ENCODE results near the gene RALA. TPM values are rescaled to one million over a fixed set of nuclear protein-coding genes. Genes with fewer than 3 reads are reported as not detected.

Gene RALA
- polyA plus RNA-seq, 1 experiment: 59.2 TPM

DNA sequence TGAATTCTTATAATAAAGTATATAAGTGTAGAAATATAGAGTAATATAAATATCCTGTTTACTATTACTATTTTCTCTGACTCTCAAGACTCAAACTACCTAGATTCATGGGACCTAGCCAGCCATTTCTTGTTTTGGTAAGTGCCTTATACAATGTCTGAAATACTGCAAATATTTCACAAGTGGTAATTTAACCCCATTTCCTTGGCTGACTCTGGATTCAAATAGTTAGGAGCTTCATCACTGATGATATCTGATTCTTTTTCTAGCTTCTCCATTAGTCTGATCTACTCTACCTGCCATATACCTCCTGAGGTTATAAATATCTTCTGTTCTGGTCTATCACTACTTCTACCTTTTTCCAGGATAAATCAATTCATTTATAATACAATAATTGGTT, 6.4 kb upstream of the RALA start:
- Histone ChIP-seq H3K9me3 (ENCODE audit: control insufficient read depth, insufficient read depth, low read length) (no peaks in the 10 kb centered on the region), H3K27me3 (ENCODE audit: control insufficient read depth, insufficient read depth, low read length) (no peaks in the 10 kb centered on the region), H3K27ac (ENCODE audit: low read depth, low read length) (no peak overlapping the region), H3K4me3 (ENCODE audit: low read depth, low read length) (no peak overlapping the region)
- no peak for DNase-seq (ENCODE audit: low read depth, low spot score)
- POLR2A ChIA-PET: interaction anchor here (0.7 to 1.0 kb wide), 2 partner anchors 24 to 106 kb away, joined by 3 read pairs; no protein-coding TSS in a partner anchor
- CTCF ChIA-PET: interaction anchor here (0.7 to 2.7 kb wide), 2 partner anchors 37 to 279 kb away, joined by 3 to 11 read pairs; no protein-coding TSS in a partner anchor
- TF ChIP-seq, protein P1, sequence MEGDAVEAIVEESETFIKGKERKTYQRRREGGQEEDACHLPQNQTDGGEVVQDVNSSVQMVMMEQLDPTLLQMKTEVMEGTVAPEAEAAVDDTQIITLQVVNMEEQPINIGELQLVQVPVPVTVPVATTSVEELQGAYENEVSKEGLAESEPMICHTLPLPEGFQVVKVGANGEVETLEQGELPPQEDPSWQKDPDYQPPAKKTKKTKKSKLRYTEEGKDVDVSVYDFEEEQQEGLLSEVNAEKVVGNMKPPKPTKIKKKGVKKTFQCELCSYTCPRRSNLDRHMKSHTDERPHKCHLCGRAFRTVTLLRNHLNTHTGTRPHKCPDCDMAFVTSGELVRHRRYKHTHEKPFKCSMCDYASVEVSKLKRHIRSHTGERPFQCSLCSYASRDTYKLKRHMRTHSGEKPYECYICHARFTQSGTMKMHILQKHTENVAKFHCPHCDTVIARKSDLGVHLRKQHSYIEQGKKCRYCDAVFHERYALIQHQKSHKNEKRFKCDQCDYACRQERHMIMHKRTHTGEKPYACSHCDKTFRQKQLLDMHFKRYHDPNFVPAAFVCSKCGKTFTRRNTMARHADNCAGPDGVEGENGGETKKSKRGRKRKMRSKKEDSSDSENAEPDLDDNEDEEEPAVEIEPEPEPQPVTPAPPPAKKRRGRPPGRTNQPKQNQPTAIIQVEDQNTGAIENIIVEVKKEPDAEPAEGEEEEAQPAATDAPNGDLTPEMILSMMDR (IDR thresholded peaks at IDR 0.05; ENCODE audit: low read depth, low read length): no peak

DNA sequence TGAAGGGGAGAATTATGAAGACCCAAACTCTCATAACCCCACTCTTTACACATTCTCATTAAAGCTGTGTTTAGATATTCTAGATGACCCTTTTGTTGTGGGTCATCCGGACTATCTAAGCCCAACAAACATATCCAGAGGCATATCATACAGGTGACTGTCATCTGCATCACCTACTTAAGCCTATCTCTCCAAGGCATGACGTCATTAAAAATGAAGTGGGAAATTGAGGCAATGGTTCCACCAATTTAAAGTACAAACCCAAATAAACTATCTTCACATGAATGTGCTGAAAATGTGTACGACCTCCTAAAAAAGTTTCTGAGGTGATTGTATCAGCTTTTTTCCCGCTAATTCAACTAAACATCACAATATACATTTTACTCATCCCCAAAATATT, 4.5 kb upstream of the RALA start:
- Histone ChIP-seq H3K27me3 (ENCODE audit: control insufficient read depth, insufficient read depth, low read length) (no peaks in the 10 kb centered on the region), H3K27ac (ENCODE audit: low read depth, low read length) (no peak overlapping the region), H3K9me3 (ENCODE audit: control insufficient read depth, insufficient read depth, low read length) (no peaks in the 10 kb centered on the region), H3K4me3 (ENCODE audit: low read depth, low read length) (no peak overlapping the region)
- ChIA-PET POLR2A (no interaction called here), CTCF (interaction anchor here (1.7 to 2.7 kb wide), 2 partner anchors 38 to 127 kb away, joined by 4 to 11 read pairs; no protein-coding TSS in a partner anchor)
- TF ChIP-seq, protein P1 (IDR thresholded peaks at IDR 0.05; ENCODE audit: low read depth, low read length): no peak
- DNase-seq (ENCODE audit: low read depth, low spot score): no peak

DNA sequence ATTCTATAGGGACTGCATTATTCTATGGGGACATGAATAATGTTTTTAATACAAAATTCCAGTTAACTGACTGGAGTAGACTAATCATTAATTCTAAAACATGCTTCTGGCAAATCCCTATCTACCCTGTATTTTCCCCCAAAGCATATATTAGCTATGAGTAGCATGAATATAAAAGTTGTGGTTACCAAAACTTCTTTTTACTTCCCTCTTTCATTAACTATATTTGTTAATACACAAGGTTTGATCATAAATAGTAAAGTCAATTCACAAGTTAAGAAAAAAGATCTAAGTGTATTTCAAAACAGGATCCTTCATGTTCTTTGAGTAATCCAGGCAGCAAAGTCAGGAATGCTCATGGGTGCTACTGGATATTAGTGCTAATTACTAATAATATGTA, 2.9 kb upstream of the RALA start:
- no peak for DNase-seq (ENCODE audit: low read depth, low spot score)
- H3K9me3 ChIP-seq (ENCODE audit: control insufficient read depth, insufficient read depth, low read length): no peaks in the 10 kb centered on the region
- TF ChIP-seq, protein P1 (IDR thresholded peaks at IDR 0.05; ENCODE audit: low read depth, low read length): no peak
- no peak overlapping the region for H3K4me3 ChIP-seq (ENCODE audit: low read depth, low read length)
- no peaks in the 10 kb centered on the region for H3K27me3 ChIP-seq (ENCODE audit: control insufficient read depth, insufficient read depth, low read length)
- POLR2A ChIA-PET: interaction anchor here (0.9 to 3.7 kb wide), 2 partner anchors 11 to 89 kb away, joined by 4 to 16 read pairs; no protein-coding TSS in a partner anchor
- no peak overlapping the region for H3K27ac ChIP-seq (ENCODE audit: low read depth, low read length)
- CTCF ChIA-PET: interaction anchor here (0.9 to 1.7 kb wide), 3 partner anchors 11 to 40 kb away, joined by 3 to 7 read pairs (median 4); no protein-coding TSS in a partner anchor

DNA sequence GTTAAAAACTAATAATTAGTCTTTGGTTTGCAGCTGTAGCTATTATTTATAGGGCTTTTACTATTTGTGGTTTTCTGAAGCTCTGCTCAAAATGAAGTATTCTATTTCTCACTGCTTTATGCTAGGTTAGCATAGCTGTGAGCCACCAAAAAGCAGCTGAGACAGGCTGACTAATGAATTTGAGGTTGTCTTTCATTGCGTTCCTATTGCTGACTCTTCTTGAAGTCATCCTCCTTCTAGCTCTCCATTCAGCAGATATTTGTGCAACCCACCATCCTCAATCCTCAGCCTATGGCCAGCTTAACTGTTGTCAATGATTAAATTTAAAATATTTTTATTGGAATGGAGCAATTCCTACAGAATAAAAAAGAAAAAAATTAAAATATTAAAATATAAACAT, 2.1 kb upstream of the RALA start:
- Histone ChIP-seq H3K9me3 (ENCODE audit: control insufficient read depth, insufficient read depth, low read length) (no peaks in the 10 kb centered on the region), H3K4me3 (ENCODE audit: low read depth, low read length) (no peak overlapping the region), H3K27ac (ENCODE audit: low read depth, low read length) (no peak overlapping the region), H3K27me3 (ENCODE audit: control insufficient read depth, insufficient read depth, low read length) (no peaks in the 10 kb centered on the region)
- POLR2A ChIA-PET: interaction anchor here (0.8 to 3.7 kb wide), 4 partner anchors 12 to 112 kb away, joined by 3 to 19 read pairs (median 10); no protein-coding TSS in a partner anchor
- CTCF ChIA-PET: interaction anchor here (0.9 to 1.7 kb wide), 3 partner anchors 10 to 41 kb away, joined by 3 to 7 read pairs (median 4); no protein-coding TSS in a partner anchor
- peak; percentile 74 for DNase-seq (ENCODE audit: low read depth, low spot score)
- TF ChIP-seq, protein P1 (IDR thresholded peaks at IDR 0.05; ENCODE audit: low read depth, low read length): no peak

DNA sequence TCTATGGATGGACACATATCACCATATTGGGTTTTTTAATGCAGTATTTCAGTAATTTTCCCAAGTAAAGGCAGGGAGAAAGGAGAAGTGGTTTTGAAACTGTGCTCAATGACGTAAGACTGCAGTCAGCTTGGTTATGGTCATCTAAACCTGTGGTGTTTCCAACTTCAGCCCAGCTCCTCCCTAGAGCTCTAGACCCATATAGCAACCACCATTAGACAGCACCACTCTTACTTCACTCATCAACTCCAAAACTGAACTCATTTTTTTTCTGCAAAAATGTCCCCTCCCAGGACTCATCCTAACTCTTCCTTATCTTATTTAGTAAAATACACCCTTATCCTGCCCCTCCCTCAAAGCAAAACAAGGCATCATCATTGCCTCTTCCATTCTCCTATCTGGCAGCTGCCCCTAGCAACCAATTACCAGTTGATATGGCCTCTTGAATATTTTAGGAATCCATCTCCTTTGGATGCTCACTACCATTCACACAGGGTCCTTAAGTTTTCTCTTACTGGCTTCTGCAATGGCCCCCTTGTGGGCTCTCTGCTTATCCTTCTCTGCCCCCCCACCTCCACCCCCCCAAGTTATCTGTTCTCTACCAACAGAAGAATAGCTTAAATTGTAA, 1.5 kb upstream of the RALA start:
- H3K4me3 ChIP-seq (ENCODE audit: low read depth, low read length): no peak overlapping the region
- DNase-seq (ENCODE audit: low read depth, low spot score): no peak

More for the DNA sequence above, 1.5 kb upstream of the RALA start:
- ChIA-PET CTCF (interaction anchor here (0.7 to 3.6 kb wide), 5 partner anchors 12 to 124 kb away, joined by 3 to 24 read pairs (median 3); no protein-coding TSS in a partner anchor), POLR2A (interaction anchor here (0.8 to 3.7 kb wide), 7 partner anchors 12 to 124 kb away, joined by 3 to 19 read pairs (median 6); no protein-coding TSS in a partner anchor)
- no peaks in the 10 kb centered on the region for H3K9me3 ChIP-seq (ENCODE audit: control insufficient read depth, insufficient read depth, low read length)
- peak overlapping the region; percentile 39 for H3K27ac ChIP-seq (ENCODE audit: low read depth, low read length)
- TF ChIP-seq, protein P1 (IDR thresholded peaks at IDR 0.05; ENCODE audit: low read depth, low read length): no peak
- H3K27me3 ChIP-seq (ENCODE audit: control insufficient read depth, insufficient read depth, low read length): no peaks in the 10 kb centered on the region
